SU-DHL-6 (cell line): ENCODE results near the gene LHFPL5.

Source experiments
- H2AFZ ChIP-seq: fragments of 200-600 bp; sonication (generic); 2 replicates; pipeline ENCODE4 v1.6.1; 2014; ENCODE audit warnings: low read depth, mild to moderate bottlenecking, moderate library complexity, mixed read lengths, antibody characterized with exemption, low read length; ENCODE audit not compliant: severe bottlenecking
- H3F3A ChIP-seq: fragments of 200-600 bp; shearing (Covaris generic); 2 replicates; pipeline ENCODE4 v1.6.0; 2016; ENCODE audit warnings: antibody characterized with exemption, mild to moderate bottlenecking; ENCODE audit not compliant: insufficient read depth
- H3K27ac ChIP-seq: fragments of 200-600 bp; sonication (generic); 2 replicates; pipeline ENCODE4 v1.5.1; 2016; ENCODE audit warnings: low read depth, mild to moderate bottlenecking, low read length, moderate library complexity, mixed read lengths
- H3K27me3 ChIP-seq: fragments of 200-600 bp; sonication (generic), shearing (Covaris generic); 2 replicates; pipeline ENCODE4 v1.6.0; 2014; ENCODE audit warnings: mild to moderate bottlenecking, low read length
- H3K36me3 ChIP-seq: fragments of 200-600 bp; sonication (generic); 2 replicates; pipeline ENCODE4 v1.6.1; 2014; ENCODE audit warnings: mild to moderate bottlenecking, low read length, mixed read lengths
- H3K4me2 ChIP-seq: fragments of 300-600, 200-600 bp; shearing (Covaris generic), sonication (generic); 2 replicates; pipeline ENCODE4 v1.6.0; 2014; ENCODE audit warnings: low read length, low read depth, mild to moderate bottlenecking; ENCODE audit not compliant: poor library complexity, severe bottlenecking
- H3K4me3 ChIP-seq: fragments of 200-600 bp; sonication (generic); 2 replicates; pipeline ENCODE4 v1.5.1; 2014; ENCODE audit warnings: antibody characterized with exemption, low read length, mild to moderate bottlenecking, mixed read lengths; ENCODE audit not compliant: insufficient read depth, poor library complexity, severe bottlenecking
- H3K79me2 ChIP-seq: fragments of 200-600 bp; sonication (generic); 2 replicates; pipeline ENCODE4 v1.6.1; 2014; ENCODE audit warnings: mild to moderate bottlenecking, low read length, moderate library complexity; ENCODE audit not compliant: insufficient read depth
- H3K9ac ChIP-seq: fragments of 200-600 bp; sonication (generic); 2 replicates; pipeline ENCODE4 v1.7.0; 2014; ENCODE audit warnings: mild to moderate bottlenecking, low read length
- H3K9me2 ChIP-seq: fragments of 200-600 bp; sonication (generic); replicated peaks from 2 replicates; pipeline ENCODE4 v1.6.1; 2014; ENCODE audit warnings: low read length; ENCODE audit not compliant: insufficient read depth
- H3K9me3 ChIP-seq: fragments of 200-600 bp; sonication (generic); 2 replicates; pipeline ENCODE4 v1.6.1; 2014; ENCODE audit warnings: low read length, mixed read lengths; ENCODE audit not compliant: insufficient read depth
- H4K20me1 ChIP-seq: fragments of 200-600 bp; sonication (generic); 2 replicates; pipeline ENCODE4 v1.6.1; 2014; ENCODE audit warnings: low read depth, mild to moderate bottlenecking, antibody characterized with exemption, low read length, moderate library complexity, mixed read lengths
- EZH2phosphoT487 ChIP-seq: fragments of 200-600 bp; sonication (generic), shearing (Covaris generic); conservative IDR thresholded peaks from 2 replicates; pipeline ENCODE4 v1.6.1; 2018; ENCODE audit warnings: mild to moderate bottlenecking, antibody characterized with exemption, low read length, moderate library complexity, mixed read lengths
- TF ChIP-seq, protein P1 (sequence below): fragments of 200-600 bp; sonication (generic); IDR thresholded peaks from one replicate; pipeline ENCODE4 v1.5.1; 2017; ENCODE audit warnings: antibody characterized with exemption, mild to moderate bottlenecking, low read length, moderate library complexity; ENCODE audit not compliant: insufficient read depth, poor library complexity, severe bottlenecking

The LHFPL5 gene

DNA sequence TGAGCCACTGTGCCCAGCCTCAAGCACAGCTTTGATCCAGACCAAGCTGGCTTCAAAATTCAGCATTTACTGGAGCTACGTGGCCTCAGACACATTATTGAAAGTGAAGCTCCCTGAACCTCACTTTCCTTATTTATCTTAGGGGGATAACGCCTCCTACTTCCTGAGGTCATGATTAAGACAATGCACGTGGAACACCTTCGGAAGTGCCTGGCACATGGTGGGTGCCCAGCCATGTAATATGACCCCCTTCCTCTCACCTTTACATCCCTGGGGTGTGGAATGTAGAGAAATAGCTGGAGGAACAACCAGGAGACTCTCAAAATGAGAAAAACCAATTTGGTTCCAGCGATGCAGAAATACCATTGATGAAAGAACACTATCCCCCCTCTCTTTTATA is 6.4 kb upstream of the LHFPL5 start:
- H3K27me3 ChIP-seq, result no peaks in the 10 kb centered on the region
- TF ChIP-seq, protein P1, sequence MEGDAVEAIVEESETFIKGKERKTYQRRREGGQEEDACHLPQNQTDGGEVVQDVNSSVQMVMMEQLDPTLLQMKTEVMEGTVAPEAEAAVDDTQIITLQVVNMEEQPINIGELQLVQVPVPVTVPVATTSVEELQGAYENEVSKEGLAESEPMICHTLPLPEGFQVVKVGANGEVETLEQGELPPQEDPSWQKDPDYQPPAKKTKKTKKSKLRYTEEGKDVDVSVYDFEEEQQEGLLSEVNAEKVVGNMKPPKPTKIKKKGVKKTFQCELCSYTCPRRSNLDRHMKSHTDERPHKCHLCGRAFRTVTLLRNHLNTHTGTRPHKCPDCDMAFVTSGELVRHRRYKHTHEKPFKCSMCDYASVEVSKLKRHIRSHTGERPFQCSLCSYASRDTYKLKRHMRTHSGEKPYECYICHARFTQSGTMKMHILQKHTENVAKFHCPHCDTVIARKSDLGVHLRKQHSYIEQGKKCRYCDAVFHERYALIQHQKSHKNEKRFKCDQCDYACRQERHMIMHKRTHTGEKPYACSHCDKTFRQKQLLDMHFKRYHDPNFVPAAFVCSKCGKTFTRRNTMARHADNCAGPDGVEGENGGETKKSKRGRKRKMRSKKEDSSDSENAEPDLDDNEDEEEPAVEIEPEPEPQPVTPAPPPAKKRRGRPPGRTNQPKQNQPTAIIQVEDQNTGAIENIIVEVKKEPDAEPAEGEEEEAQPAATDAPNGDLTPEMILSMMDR, result no peak
- TF ChIP-seq EZH2phosphoT487, result no peak
- H3K79me2 ChIP-seq, result no peaks in the 10 kb centered on the region
- H3K9me3 ChIP-seq, result no peaks in the 10 kb centered on the region
- no peaks in the 10 kb centered on the region for H4K20me1 ChIP-seq
- H3K27ac ChIP-seq, result no peak overlapping the region
- no peak overlapping the region for H3K9ac ChIP-seq
- H3K4me2 ChIP-seq, result no peak overlapping the region
- no peaks in the 10 kb centered on the region for H3K36me3 ChIP-seq
- no peaks in the 10 kb centered on the region for H3F3A ChIP-seq
- no peak overlapping the region for H3K4me3 ChIP-seq
- no peak overlapping the region for H2AFZ ChIP-seq
- no peaks in the 10 kb centered on the region for H3K9me2 ChIP-seq

DNA sequence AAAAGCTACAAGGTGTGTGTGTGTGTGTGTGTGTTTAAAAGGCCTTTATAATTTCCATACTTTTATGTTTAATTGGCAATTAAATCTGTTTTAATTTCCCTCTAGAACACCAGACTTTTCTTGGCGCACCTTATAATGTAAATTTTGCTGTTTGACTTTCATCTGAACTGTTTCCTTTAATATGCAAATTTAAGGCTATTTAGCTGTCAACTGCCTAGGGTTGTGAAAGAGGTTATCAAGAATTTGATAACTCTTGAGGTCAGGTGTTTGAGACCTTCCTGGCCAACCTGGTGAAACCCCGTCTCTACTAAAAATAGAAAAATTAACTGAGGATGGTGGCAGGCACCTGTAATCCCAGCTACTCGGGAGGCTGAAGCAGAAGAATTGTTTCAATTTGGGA is 4.0 kb upstream of the LHFPL5 start:
- TF ChIP-seq, protein P1, result no peak
- TF ChIP-seq EZH2phosphoT487, result no peak
- Histone ChIP-seq H3K4me2 (no peak overlapping the region), H3K9me2 (no peaks in the 10 kb centered on the region), H2AFZ (no peak overlapping the region), H3K9me3 (no peaks in the 10 kb centered on the region), H3K9ac (no peak overlapping the region), H3K4me3 (no peak overlapping the region), H3K27ac (no peak overlapping the region), H3K27me3 (no peaks in the 10 kb centered on the region), H3K36me3 (no peaks in the 10 kb centered on the region), H3K79me2 (no peaks in the 10 kb centered on the region), H3F3A (no peaks in the 10 kb centered on the region), H4K20me1 (no peaks in the 10 kb centered on the region)

DNA sequence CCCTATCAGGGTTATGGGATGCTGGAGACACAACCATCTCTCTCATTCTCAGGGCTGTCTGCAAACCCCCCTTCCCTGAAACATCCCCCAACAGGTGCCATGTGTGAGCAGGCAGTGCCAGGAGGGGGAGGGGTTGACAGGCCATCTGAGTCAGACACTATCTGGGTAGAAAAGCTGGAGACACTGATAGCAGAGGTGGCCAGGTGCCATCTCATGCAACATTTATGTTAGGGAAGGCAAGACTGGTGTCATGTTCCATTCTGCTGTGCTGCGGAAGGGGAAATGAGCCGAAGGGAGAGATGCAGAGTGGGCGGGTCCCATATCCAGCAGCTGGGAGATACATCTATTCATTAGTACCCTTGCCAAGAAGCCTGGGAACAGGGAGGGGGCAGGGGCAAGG is 3.5 kb downstream of the LHFPL5 start:
- Histone ChIP-seq H3K4me3 (no peak overlapping the region), H3K9me2 (no peaks in the 10 kb centered on the region), H3K79me2 (no peaks in the 10 kb centered on the region), H3F3A (no peaks in the 10 kb centered on the region), H3K9me3 (no peaks in the 10 kb centered on the region), H3K9ac (no peak overlapping the region), H3K27ac (no peak overlapping the region), H3K36me3 (no peaks in the 10 kb centered on the region), H2AFZ (no peak overlapping the region), H3K27me3 (no peaks in the 10 kb centered on the region; the same call in 1 of the 2 replicates), H3K4me2 (no peak overlapping the region), H4K20me1 (no peaks in the 10 kb centered on the region)
- no peak for TF ChIP-seq EZH2phosphoT487
- TF ChIP-seq, protein P1, result no peak
